GM21515 (cell line): Measurements from ENCODE around the gene GPALPP1.
A peak's percentile ranks its signal among the peaks of the same experiment; 100 is the strongest.
"Not testable (repeated sequence)": the region's sequence is repeated elsewhere in the genome, so short reads cannot be mapped to it uniquely, and the experiment has no call there.

Experiments used
- ATAC-seq: cut with Tn5 transposase; IDR thresholded peaks from one replicate; pipeline ENCODE4 v1.9.1; 2021; ENCODE audit not compliant: unreplicated experiment

GPALPP1 gene

GRCh38 chr13:44989071-44989889 lies at the start of gene GPALPP1, which contains the start of gene NUFIP1:
TSS of gene GPALPP1 (plus strand) at chr13:44989538. CDS start at chr13:44989655, 117 bp downstream.
TSS of gene NUFIP1 (minus strand) at chr13:44989471. CDS start at chr13:44989436, 35 bp downstream.
- ATAC-seq: peak; percentile 95

- ATAC-seq: not testable (repeated sequence)
Observed at GRCh38 chr13:44943411-44943810, 45.9 kb upstream of the GPALPP1 start.

GRCh38 chr13:44951184-44951583 lies 38.2 kb upstream of the GPALPP1 start:
- no peak for ATAC-seq

- ATAC-seq: no peak
Observed at GRCh38 chr13:44952671-44953070, 36.7 kb upstream of the GPALPP1 start.

- no peak for ATAC-seq
Observed at GRCh38 chr13:44954224-44954623, 35.1 kb upstream of the GPALPP1 start.

GRCh38 chr13:44955406-44955805 lies 33.9 kb upstream of the GPALPP1 start:
- no peak for ATAC-seq

GRCh38 chr13:44961997-44962396 lies 27.3 kb upstream of the GPALPP1 start:
- ATAC-seq: no peak

- no peak for ATAC-seq
Observed at GRCh38 chr13:44967704-44968433, 21.5 kb upstream of the GPALPP1 start.

GRCh38 chr13:44968434-44968815 lies 20.9 kb upstream of the GPALPP1 start:
- ATAC-seq: no peak

GRCh38 chr13:44969551-44970484 lies 19.5 kb upstream of the GPALPP1 start:
- no peak for ATAC-seq

GRCh38 chr13:44971656-44972595 lies 17.4 kb upstream of the GPALPP1 start:
- ATAC-seq: no peak

- ATAC-seq: no peak
Observed at GRCh38 chr13:44972956-44973581, 16.3 kb upstream of the GPALPP1 start.

GRCh38 chr13:44974056-44974793 lies 15.1 kb upstream of the GPALPP1 start:
- ATAC-seq: peak; percentile 45

GRCh38 chr13:44976196-44976595 lies 13.1 kb upstream of the GPALPP1 start:
- ATAC-seq: no peak

GRCh38 chr13:44976949-44977583 lies 12.3 kb upstream of the GPALPP1 start:
- no peak for ATAC-seq

GRCh38 chr13:44978328-44978727 lies 11.0 kb upstream of the GPALPP1 start:
- no peak for ATAC-seq

GRCh38 chr13:44989941-44990340 lies 603 bp downstream of the GPALPP1 start:
- peak; percentile 12 for ATAC-seq

GRCh38 chr13:45003417-45003816 lies 14.1 kb downstream of the GPALPP1 start:
- no peak for ATAC-seq
